Stimulated activated CD8-positive, alpha-beta memory T cell treated with anti-CD3 and anti-CD28 coated beads, Interleukin-2, amount 100 ng/mL, for 1 hour (primary cell): ENCODE data around the gene CHD9NB.

Experiments used
- DNase-seq, 2 donors: peaks; one replicate each; pipeline ENCODE4 v3.0.0-alpha.2; 2020; ENCODE audit warnings: low read depth in 2 of 2

Gene CHD9NB

GRCh38 chr16:53031323-53031942 is 21.3 kb downstream of the CHD9NB start:
- no peak for DNase-seq

GRCh38 chr16:53029971-53030370 is 22.7 kb downstream of the CHD9NB start:
- no peak for DNase-seq

DNA sequence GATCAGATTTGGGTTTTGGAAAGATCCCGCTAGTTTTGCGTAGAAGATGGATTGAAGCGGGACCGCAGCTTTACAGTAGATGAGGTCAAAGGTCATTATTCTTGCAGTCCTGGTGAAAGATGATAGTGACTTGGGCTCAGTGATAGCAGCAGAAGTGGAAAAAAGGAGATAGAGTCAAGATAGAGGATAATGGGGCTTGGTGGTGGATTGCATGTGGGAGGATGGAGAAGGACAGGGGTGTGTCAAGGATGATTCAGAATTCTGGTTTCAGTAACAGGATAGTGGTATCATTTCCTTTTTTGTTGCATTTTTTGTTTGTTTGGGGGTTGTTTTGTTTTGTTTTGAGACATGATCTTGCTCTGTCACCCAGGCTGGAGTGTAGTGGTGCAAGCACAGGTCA is 28.7 kb downstream of the CHD9NB start:
- no peak for DNase-seq

GRCh38 chr16:53022374-53022773 is 30.3 kb downstream of the CHD9NB start:
- no peak for DNase-seq

DNA sequence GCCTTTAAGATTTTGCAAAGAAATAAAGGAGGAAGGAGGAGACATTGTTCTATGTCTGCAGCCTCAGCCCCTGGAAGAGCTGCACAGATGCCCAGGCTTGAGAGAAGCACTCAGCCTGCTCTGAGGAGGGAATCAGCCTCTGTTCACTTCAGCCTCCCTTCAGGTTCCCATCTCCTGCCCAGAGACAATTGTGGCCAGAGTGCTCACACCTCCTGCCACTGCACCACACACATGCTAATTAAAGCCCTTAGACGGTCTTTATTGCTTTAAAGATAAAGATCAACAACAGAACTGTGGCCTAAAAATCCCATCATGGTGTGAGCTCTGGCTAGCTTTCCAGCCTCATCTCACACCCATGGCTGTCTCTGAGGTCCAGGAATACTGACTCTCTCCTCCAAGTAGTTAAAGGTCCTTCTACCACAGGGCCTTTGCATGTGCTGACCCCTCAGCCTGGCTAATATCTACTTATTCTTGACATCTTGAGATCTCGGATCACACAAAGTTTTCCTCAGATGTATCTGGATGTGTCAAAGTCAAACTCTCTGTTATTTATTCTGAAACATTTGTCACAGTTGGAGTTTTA is 33.8 kb downstream of the CHD9NB start:
- no peak for DNase-seq

DNA sequence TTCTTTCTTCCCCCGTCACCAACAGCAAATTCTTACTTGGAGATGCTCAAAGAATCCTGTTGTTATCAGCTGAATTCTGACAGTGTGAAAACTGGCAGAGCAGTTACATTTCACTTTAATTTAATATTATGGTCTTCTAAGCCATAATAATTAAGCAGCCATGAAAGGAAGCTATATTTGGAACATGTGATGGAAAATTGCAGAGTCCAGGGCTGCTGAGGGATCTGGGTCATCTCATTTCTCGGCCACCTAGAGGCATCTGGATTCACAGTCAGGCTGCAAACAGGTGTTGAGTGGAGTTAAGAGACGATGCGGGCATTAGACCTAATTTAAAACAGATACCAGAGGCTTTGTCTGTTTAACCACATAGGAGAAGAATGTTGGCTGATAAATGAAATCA is 38.4 kb downstream of the CHD9NB start:
- DNase-seq: no peak

GRCh38 chr16:53007095-53007494 is 45.6 kb downstream of the CHD9NB start:
- DNase-seq: no peak

DNA sequence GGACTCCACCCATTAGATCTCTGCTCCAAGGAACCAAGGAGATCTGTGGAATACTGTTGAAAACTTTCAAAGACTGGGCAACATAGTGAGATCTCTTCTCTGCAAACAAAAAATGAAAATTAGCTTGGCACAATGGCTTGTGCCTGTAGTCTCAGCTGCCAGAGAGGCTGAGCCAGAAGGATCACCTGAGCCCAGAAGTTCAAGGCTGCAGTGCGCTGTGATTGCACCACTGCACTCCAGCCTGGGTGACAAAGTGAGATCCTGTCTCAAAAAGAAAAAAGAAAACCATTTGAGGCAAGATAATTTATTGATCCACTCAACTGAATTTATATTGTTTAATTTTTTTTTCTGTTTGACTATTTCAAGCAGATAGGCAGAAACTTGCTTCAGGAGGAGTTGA is 54.8 kb downstream of the CHD9NB start:
- DNase-seq: no peak

GRCh38 chr16:52994942-52995341 is 57.8 kb downstream of the CHD9NB start:
- DNase-seq: no peak

DNA sequence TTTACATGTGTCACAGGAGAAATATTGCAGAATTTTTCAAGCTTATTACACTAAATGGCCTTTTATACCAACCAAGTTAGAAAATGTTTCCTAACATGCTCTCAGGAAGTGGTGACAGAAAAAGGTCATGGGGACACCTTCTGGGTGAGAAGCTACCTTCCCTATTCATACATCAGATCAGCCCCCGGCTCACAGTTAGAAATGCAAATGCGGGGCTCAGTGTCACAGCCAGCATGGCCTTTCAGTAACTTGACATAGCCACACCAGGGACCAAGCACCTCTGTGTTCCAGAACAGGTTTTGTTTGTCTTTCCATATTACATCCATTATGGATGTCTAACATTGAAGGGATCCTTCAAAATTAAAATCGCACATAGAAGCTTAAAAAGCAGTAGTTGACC is 59.5 kb downstream of the CHD9NB start:
- no peak for DNase-seq

GRCh38 chr16:52991572-52991971 is 61.1 kb downstream of the CHD9NB start:
- no peak for DNase-seq
